T-helper 17 cell (primary cell): Measurements from ENCODE around the gene MTIF2. TPM values are rescaled to one million over a fixed set of nuclear protein-coding genes. Genes with fewer than 3 reads are reported as not detected.
"Not testable (repeated sequence)": the region's sequence is repeated elsewhere in the genome, so short reads cannot be mapped to it uniquely, and the experiment has no call there.

Source experiments
- ATAC-seq: fragments of 150-1000 bp; cut with Tn5 transposase; 2 replicates; pipeline ENCODE4 v1.10.0; 2021; ENCODE audit warnings: mild to moderate bottlenecking, moderate library complexity
- DNase-seq, 3 donors: peaks; one replicate each; pipeline versions ENCODE4 v3.0.0 to v3.0.0-alpha.2; 2020 to 2021
- H3K9me3 ChIP-seq: one replicate; pipeline ENCODE4 v1.7.0; 2013; ENCODE audit warnings: low read length, mild to moderate bottlenecking; ENCODE audit not compliant: control insufficient read depth, poor library complexity, severe bottlenecking
- H3K27ac Mint-ChIP-seq: one replicate; pipeline ENCODE4 v1.8.0; 2022; ENCODE audit warnings: mild to moderate bottlenecking, moderate library complexity, mixed read lengths
- H3K27me3 Mint-ChIP-seq: one replicate; pipeline ENCODE4 v1.8.0; 2022; ENCODE audit warnings: mixed read lengths
- H3K36me3 Mint-ChIP-seq: one replicate; pipeline ENCODE4 v1.8.0; 2022; ENCODE audit warnings: low read depth, mixed read lengths
- H3K4me1 Mint-ChIP-seq: one replicate; pipeline ENCODE4 v1.8.0; 2022; ENCODE audit warnings: mild to moderate bottlenecking, mixed read lengths
- H3K4me3 Mint-ChIP-seq: one replicate; pipeline ENCODE4 v1.8.0; 2022; ENCODE audit warnings: mild to moderate bottlenecking, moderate library complexity, mixed read lengths
- total RNA-seq, 4 donors: library from RNA in 2 of 4; stranded (reverse) in 2 of 4; gene quantifications; one replicate each; pipeline ENCODE4 v1.2.3 and lab custom pipeline; 2022 to 2026

MTIF2 gene
- total RNA-seq, 2 donors from 2014 or later: 16.8 to 18.7 TPM

- peak overlapping the region; percentile 99 for H3K4me3 Mint-ChIP-seq
- H3K27ac Mint-ChIP-seq: peak overlapping the region; percentile 100
- no peak for DNase-seq
- H3K27me3 Mint-ChIP-seq: no peaks in the 10 kb centered on the region
- no peak for ATAC-seq
- H3K9me3 ChIP-seq: no peaks in the 10 kb centered on the region
- peaks cover 34% of the 10 kb centered on the region for H3K4me1 Mint-ChIP-seq
- H3K36me3 Mint-ChIP-seq: peaks cover 3% of the 10 kb centered on the region
These were observed 35.4 kb downstream of the MTIF2 start for GRCh38 chr2:55233658-55233940.

GRCh38 chr2:55232863-55233657, 36.0 kb downstream of the MTIF2 start:
- peak overlapping the region; percentile 99 for H3K4me3 Mint-ChIP-seq
- peak; percentile 64 for ATAC-seq
- peak overlapping the region; percentile 100 for H3K27ac Mint-ChIP-seq
- peak; percentile 53 to 57 (median 57) for DNase-seq
- peaks cover 38% of the 10 kb centered on the region for H3K4me1 Mint-ChIP-seq
- H3K36me3 Mint-ChIP-seq: peaks cover 3% of the 10 kb centered on the region
- no peaks in the 10 kb centered on the region for H3K27me3 Mint-ChIP-seq
- H3K9me3 ChIP-seq: no peaks in the 10 kb centered on the region

GRCh38 chr2:55232084-55232862, 36.8 kb downstream of the MTIF2 start, which contains the start of the genes CLHC1 and RPS27A:
TSS of gene CLHC1 (minus strand) at chr2:55232293. CDS start at chr2:55222411, 9,882 bp downstream.
TSS of gene RPS27A (plus strand) at chr2:55232688. CDS start at chr2:55232825, 137 bp downstream.
- ATAC-seq (peak; percentile 89), DNase-seq (peak; percentile 87 to 96 (median 87))
- no peaks in the 10 kb centered on the region for H3K27me3 Mint-ChIP-seq
- peak within 1 kb of the TSS; percentile 99 for H3K4me3 Mint-ChIP-seq
- H3K9me3 ChIP-seq: no peaks in the 10 kb centered on the region
- peaks cover 3% of the 10 kb centered on the region for H3K36me3 Mint-ChIP-seq
- peak within 1 kb of the TSS; percentile 100 for H3K27ac Mint-ChIP-seq
- H3K4me1 Mint-ChIP-seq: peaks cover 43% of the 10 kb centered on the region

- Mint-ChIP-seq H3K4me1 (peaks cover 43% of the 10 kb centered on the region), H3K36me3 (peaks cover 3% of the 10 kb centered on the region), H3K27ac (peak overlapping the region; percentile 100)
These were observed 37.4 kb downstream of the MTIF2 start for GRCh38 chr2:55231546-55232083.

GRCh38 chr2:55230551-55230950, 38.5 kb downstream of the MTIF2 start:
- peak overlapping the region; percentile 99 for H3K4me3 Mint-ChIP-seq
- DNase-seq (no peak), ATAC-seq (no peak)
- peak overlapping the region; percentile 100 for H3K27ac Mint-ChIP-seq
- no peaks in the 10 kb centered on the region for H3K9me3 ChIP-seq
- H3K36me3 Mint-ChIP-seq: peaks cover 3% of the 10 kb centered on the region
- H3K27me3 Mint-ChIP-seq: no peaks in the 10 kb centered on the region
- peaks cover 44% of the 10 kb centered on the region for H3K4me1 Mint-ChIP-seq

More at GRCh38 chr2:55231546-55232083, 37.4 kb downstream of the MTIF2 start:
- ATAC-seq (no peak), DNase-seq (no peak)
- H3K27me3 Mint-ChIP-seq: no peaks in the 10 kb centered on the region
- no peaks in the 10 kb centered on the region for H3K9me3 ChIP-seq
- peak overlapping the region; percentile 99 for H3K4me3 Mint-ChIP-seq

- peak overlapping the region; percentile 34 for H3K27ac Mint-ChIP-seq
- H3K4me3 Mint-ChIP-seq: no peak overlapping the region
- H3K36me3 Mint-ChIP-seq: peaks cover 3% of the 10 kb centered on the region
- no peak for DNase-seq
- H3K27me3 Mint-ChIP-seq: no peaks in the 10 kb centered on the region
- no peaks in the 10 kb centered on the region for H3K9me3 ChIP-seq
- H3K4me1 Mint-ChIP-seq: peaks cover 41% of the 10 kb centered on the region
- ATAC-seq: no peak
These were observed 39.8 kb downstream of the MTIF2 start for GRCh38 chr2:55229221-55229620.

DNA sequence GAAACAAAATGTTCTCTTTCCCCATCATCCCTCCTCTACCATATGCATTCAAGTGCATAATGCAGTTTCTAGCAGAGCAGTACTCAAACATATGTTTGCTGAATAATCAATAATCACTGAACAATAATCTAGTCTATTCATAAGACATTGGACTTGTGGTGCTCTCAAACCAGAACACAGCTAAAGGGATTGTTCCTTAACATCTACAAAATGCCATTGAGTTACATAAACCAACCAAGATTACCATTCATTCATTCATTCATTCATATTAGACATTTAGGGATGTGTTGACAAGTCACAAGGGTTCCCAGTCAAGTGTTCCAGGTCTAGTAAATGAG, 40.8 kb downstream of the MTIF2 start:
- H3K4me1 Mint-ChIP-seq: peaks cover 34% of the 10 kb centered on the region
- H3K27ac Mint-ChIP-seq: peak overlapping the region; percentile 34
- H3K27me3 Mint-ChIP-seq: no peaks in the 10 kb centered on the region
- peaks cover 2% of the 10 kb centered on the region for H3K36me3 Mint-ChIP-seq
- no peak for ATAC-seq
- DNase-seq: no peak
- peak overlapping the region; percentile 15 for H3K4me3 Mint-ChIP-seq
- H3K9me3 ChIP-seq: no peaks in the 10 kb centered on the region

GRCh38 chr2:55227437-55228225, 41.4 kb downstream of the MTIF2 start:
- not testable (repeated sequence) for ATAC-seq, H3K9me3 ChIP-seq, DNase-seq, H3K36me3 Mint-ChIP-seq, H3K27me3 Mint-ChIP-seq
- Mint-ChIP-seq H3K4me1 (peaks cover 32% of the 10 kb centered on the region), H3K27ac (peak overlapping the region; percentile 34), H3K4me3 (peak overlapping the region; percentile 15)

DNA sequence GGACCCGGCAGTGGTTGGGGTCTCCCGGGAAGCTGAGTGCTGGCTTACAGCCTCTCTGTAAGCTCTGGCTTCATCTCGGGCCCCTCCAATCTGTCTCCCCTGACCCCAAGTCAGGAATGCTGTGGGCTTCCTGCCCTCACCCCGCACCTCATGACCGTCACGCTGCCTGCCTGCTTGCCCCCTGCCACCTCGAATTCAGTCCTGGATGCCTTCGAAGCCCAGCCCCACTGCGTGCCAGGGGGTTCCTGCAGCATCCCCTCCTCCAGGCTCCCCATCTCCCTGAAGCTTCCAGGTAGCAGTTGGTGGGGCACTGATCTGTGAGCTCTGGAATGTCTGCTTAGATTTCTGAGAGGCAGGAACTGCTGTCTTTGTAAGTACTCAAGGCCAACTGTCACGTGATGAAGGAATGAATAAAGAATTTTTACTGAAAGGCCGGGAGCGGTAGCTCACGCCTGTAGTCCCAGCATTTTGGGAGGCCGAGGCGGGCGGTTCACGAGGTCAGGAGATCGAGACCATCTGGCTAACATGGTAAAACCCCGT, 43.5 kb downstream of the MTIF2 start:
- no peak for ATAC-seq
- Mint-ChIP-seq H3K27me3 (no peaks in the 10 kb centered on the region), H3K4me3 (no peak overlapping the region), H3K4me1 (peaks cover 30% of the 10 kb centered on the region), H3K27ac (peak overlapping the region; percentile 21), H3K36me3 (no peaks in the 10 kb centered on the region)
- no peaks in the 10 kb centered on the region for H3K9me3 ChIP-seq
- DNase-seq: no peak

DNA sequence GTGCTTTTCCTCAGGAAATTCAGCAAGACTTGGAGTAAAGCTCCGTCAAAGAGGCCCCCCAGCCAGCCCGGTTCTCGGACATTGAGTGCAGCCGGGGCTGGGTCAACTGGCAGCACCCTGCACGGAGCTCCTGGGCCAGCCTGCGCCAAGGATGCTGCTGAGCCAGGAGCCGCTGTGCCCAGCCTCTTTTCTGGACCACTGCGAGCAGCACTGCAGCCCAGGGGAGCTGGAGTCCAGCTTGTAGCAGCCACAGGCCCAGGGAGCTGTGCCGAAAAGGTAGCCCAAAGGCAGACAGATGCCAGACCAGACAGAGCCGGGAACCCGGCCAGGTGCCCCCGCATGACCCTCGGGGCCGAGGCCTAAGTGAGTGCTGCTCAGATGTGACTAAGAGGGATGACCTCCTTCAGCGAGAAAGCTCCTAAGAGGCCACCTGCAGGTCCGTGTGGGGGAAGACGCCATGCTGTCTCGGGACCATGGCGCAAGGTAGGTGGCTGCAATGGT, 44.2 kb downstream of the MTIF2 start:
- Mint-ChIP-seq H3K27ac (peak overlapping the region; percentile 21), H3K4me3 (no peak overlapping the region)

DNA sequence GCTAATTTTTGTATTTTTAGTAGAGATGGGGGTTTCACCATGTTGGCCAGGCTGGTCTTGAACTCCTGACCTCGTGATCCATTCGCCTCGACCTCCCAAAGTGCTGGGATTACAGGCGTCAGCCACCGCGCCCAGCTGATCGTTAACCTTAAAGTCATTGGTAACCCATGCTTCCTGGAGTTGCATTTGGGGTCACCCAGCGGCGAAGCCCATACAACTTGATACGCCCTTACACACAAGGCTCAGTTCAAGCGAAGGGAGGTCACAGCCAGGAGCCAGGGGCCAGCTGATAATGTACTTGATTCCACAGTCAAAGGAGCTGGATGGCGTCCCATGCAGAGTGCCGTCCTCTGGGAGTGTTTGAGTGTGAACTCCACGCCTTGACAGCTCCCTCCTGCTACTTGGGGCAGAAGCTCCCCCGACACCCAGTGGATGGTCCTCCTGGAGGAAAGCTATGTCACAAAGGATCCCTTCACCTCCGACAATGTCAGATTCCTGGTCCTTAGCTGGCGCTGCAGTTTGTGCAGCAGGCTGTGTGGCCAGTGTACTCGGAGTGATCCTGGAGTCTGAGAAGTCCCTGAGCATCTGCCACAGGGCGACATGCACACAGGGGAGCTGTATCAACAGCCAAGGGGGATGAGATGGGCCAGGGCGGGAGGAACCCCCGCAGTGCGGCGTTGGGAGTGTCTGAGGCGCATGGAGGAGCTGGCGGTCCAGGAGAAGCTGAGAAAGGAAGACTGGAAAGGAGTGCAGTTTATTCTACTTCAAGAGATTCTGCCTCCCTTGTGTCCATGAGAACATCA, 44.9 kb downstream of the MTIF2 start:
- H3K27me3 Mint-ChIP-seq: no peaks in the 10 kb centered on the region
- DNase-seq (no peak), ATAC-seq (no peak)
- H3K4me3 Mint-ChIP-seq: peak overlapping the region; percentile 84
- no peaks in the 10 kb centered on the region for H3K36me3 Mint-ChIP-seq
- no peaks in the 10 kb centered on the region for H3K9me3 ChIP-seq
- H3K4me1 Mint-ChIP-seq: peaks cover 28% of the 10 kb centered on the region
- H3K27ac Mint-ChIP-seq: peak overlapping the region; percentile 83

More for the DNA sequence above, 44.2 kb downstream of the MTIF2 start:
- Mint-ChIP-seq H3K36me3 (no peaks in the 10 kb centered on the region), H3K27me3 (no peaks in the 10 kb centered on the region), H3K4me1 (peaks cover 28% of the 10 kb centered on the region)
- no peak for DNase-seq
- no peak for ATAC-seq
- no peaks in the 10 kb centered on the region for H3K9me3 ChIP-seq

DNA sequence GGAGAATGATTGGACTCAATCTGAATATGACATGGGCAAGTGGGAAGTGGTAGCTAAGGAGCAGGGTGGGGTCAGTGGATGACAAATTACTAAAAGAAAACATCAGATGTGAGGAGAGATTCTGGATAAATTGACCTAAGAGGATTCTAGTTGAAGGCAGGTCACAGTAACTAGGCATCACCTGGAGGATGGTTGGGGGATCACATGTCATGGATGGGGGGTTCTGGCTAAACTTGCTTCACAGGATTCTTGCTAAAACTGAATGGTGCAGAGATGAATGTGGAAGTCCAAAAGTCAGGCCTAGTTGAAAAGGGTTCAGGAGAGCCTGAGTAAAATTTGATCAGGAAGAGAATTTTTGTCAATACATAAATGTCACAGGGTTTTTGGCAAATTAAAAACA, 55.2 kb downstream of the MTIF2 start:
- Mint-ChIP-seq H3K36me3 (no peaks in the 10 kb centered on the region), H3K4me1 (no peaks in the 10 kb centered on the region), H3K27me3 (no peaks in the 10 kb centered on the region), H3K27ac (peak overlapping the region; percentile 6), H3K4me3 (no peak overlapping the region)
- no peak for DNase-seq
- ATAC-seq: no peak
- no peaks in the 10 kb centered on the region for H3K9me3 ChIP-seq
